ENCODE measurements around the gene SPG11.
A peak's percentile ranks its signal among the peaks of the same experiment; 100 is the strongest.

SPG11 gene

DNA sequence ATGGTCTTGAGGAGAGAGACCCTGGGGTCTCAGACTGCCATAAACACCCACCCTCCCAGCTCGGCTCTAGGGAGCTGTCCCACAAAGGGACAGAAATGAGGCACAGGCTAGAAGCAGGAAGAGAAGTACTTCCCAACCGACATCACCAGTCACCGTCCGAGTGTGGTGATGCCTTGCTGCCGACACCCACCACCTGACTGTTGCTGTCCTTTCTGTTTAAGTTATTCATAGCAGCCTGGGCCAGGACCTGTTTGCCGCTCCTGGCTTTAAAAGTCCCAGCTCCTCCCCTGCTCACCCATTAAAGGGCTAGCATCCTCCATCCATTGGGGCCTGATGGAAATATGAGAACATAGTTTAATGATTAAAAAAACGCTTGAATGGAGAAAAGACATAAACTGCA, 13.2 kb upstream of the SPG11 start:
- no peak for DNase-seq (ENCODE audit: low spot score)
- H2BK15ac ChIP-seq (ENCODE audit: low read length) = no peak overlapping the region
- H3K18ac ChIP-seq (ENCODE audit: low read length) = no peak overlapping the region
- no peak overlapping the region for H3K4me3 ChIP-seq (ENCODE audit: low read length in 2 of 2)
- peaks cover 0 to 2% of the 10 kb centered on the region in 2 donors for H3K9me3 ChIP-seq (replicated peaks in 1 of 2; ENCODE audit: control insufficient read depth in 2 of 2, insufficient read depth in 1 of 2, low read depth in 1 of 2, low read length in 2 of 2)
- H3K27me3 ChIP-seq (ENCODE audit: control insufficient read depth in 3 of 3, insufficient read depth in 3 of 3, low read depth in 1 of 3, low read length in 3 of 3) = peaks cover 0 to 38% (median 0%) of the 10 kb centered on the region in 3 experiments
- H3K36me3 ChIP-seq (replicated peaks in 1 of 2; ENCODE audit: control insufficient read depth in 2 of 2, insufficient read depth in 2 of 2, low read length in 2 of 2) = no peaks in the 10 kb centered on the region
- no CpG with 5 or more reads among the region's 7 CpGs for whole genome bisulfite sequencing, 2 donors (ENCODE audit: extremely low coverage in 2 of 2, insufficient read length in 2 of 2, insufficient replicate concordance in 1 of 2)
- H3K23ac ChIP-seq (ENCODE audit: low read depth, low read length, poor library complexity) = no peak overlapping the region
- H2AK5ac ChIP-seq (ENCODE audit: low read depth, low read length) = no peak overlapping the region
- no peak overlapping the region for H2BK5ac ChIP-seq (ENCODE audit: low read length)
- H2BK120ac ChIP-seq (ENCODE audit: low read depth, low read length) = peak overlapping the region; percentile 10
- H2BK12ac ChIP-seq (ENCODE audit: low read length) = no peak overlapping the region
- H4K8ac ChIP-seq (ENCODE audit: low read depth, low read length) = no peak overlapping the region
- no peak overlapping the region for H3K27ac ChIP-seq (replicated peaks; ENCODE audit: low read length)
- no peak overlapping the region for H2AFZ ChIP-seq (ENCODE audit: low read length)
- no peak overlapping the region for H3K4ac ChIP-seq (ENCODE audit: low read length)
- no peak overlapping the region for H3K14ac ChIP-seq (ENCODE audit: low read length)
- no peak overlapping the region for H3K9ac ChIP-seq (ENCODE audit: low read depth, low read length, poor library complexity)
- no peak overlapping the region for H3K4me2 ChIP-seq (ENCODE audit: insufficient read depth, low read length, poor library complexity, severe bottlenecking)
- no peak overlapping the region for H4K91ac ChIP-seq (ENCODE audit: low read depth, low read length, poor library complexity)
- H3K79me1 ChIP-seq (ENCODE audit: low read depth, low read length) = no peaks in the 10 kb centered on the region
- H3K4me1 ChIP-seq (ENCODE audit: control insufficient read depth in 2 of 2, insufficient read depth in 1 of 2, low read depth in 1 of 2, low read length in 2 of 2) = peaks cover 0 to 1% of the 10 kb centered on the region in 2 donors

DNA sequence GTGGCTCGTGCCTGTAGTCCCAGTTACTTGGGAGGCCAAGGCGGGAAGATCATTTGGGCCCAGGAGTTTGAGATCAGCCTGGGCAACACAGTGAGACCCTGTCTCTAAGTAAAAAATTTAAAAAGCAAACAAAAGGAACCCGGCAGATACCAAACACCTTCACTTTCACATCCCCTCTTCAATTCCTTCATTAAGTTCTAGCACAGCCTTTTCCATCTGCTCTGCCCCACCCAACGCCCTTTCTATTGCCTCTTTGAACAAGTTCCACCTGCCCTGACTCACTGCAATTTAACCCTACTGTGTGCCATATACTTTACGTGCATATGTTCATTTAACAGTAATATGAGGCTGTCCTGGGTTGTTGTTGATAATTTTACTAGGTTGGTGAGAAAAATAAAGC, 12.4 kb upstream of the SPG11 start:
- H2AK5ac ChIP-seq (ENCODE audit: low read depth, low read length) = no peak overlapping the region
- no peak overlapping the region for H3K9ac ChIP-seq (ENCODE audit: low read depth, low read length, poor library complexity)
- no peak overlapping the region for H3K27ac ChIP-seq (replicated peaks; ENCODE audit: low read length)
- H3K4me3 ChIP-seq (ENCODE audit: low read length in 2 of 2) = no peak overlapping the region
- H3K4ac ChIP-seq (ENCODE audit: low read length) = no peak overlapping the region
- H4K8ac ChIP-seq (ENCODE audit: low read depth, low read length) = no peak overlapping the region
- H3K4me2 ChIP-seq (ENCODE audit: insufficient read depth, low read length, poor library complexity, severe bottlenecking) = no peak overlapping the region
- H2BK12ac ChIP-seq (ENCODE audit: low read length) = no peak overlapping the region
- H2BK15ac ChIP-seq (ENCODE audit: low read length) = no peak overlapping the region
- no CpG with 5 or more reads among the region's 5 CpGs for WGBS, 2 donors (ENCODE audit: extremely low coverage in 2 of 2, insufficient read length in 2 of 2, insufficient replicate concordance in 1 of 2)
- no peak overlapping the region for H2BK5ac ChIP-seq (ENCODE audit: low read length)
- no peaks in the 10 kb centered on the region for H3K36me3 ChIP-seq (replicated peaks in 1 of 2; ENCODE audit: control insufficient read depth in 2 of 2, insufficient read depth in 2 of 2, low read length in 2 of 2)
- H3K4me1 ChIP-seq (ENCODE audit: control insufficient read depth in 2 of 2, insufficient read depth in 1 of 2, low read depth in 1 of 2, low read length in 2 of 2) = peaks cover 0 to 1% of the 10 kb centered on the region in 2 donors
- no peak overlapping the region for H2BK120ac ChIP-seq (ENCODE audit: low read depth, low read length)
- no peak overlapping the region for H3K23ac ChIP-seq (ENCODE audit: low read depth, low read length, poor library complexity)
- no peak for DNase-seq (ENCODE audit: low spot score)
- H3K27me3 ChIP-seq (ENCODE audit: control insufficient read depth in 3 of 3, insufficient read depth in 3 of 3, low read depth in 1 of 3, low read length in 3 of 3) = peaks cover 0 to 31% (median 0%) of the 10 kb centered on the region in 3 experiments
- no peak overlapping the region for H3K18ac ChIP-seq (ENCODE audit: low read length)
- H3K14ac ChIP-seq (ENCODE audit: low read length) = no peak overlapping the region
- H3K9me3 ChIP-seq (replicated peaks in 1 of 2; ENCODE audit: control insufficient read depth in 2 of 2, insufficient read depth in 1 of 2, low read depth in 1 of 2, low read length in 2 of 2) = peaks cover 0 to 2% of the 10 kb centered on the region in 2 donors
- no peak overlapping the region for H2AFZ ChIP-seq (ENCODE audit: low read length)
- no peak overlapping the region for H4K91ac ChIP-seq (ENCODE audit: low read depth, low read length, poor library complexity)
- no peaks in the 10 kb centered on the region for H3K79me1 ChIP-seq (ENCODE audit: low read depth, low read length)

DNA sequence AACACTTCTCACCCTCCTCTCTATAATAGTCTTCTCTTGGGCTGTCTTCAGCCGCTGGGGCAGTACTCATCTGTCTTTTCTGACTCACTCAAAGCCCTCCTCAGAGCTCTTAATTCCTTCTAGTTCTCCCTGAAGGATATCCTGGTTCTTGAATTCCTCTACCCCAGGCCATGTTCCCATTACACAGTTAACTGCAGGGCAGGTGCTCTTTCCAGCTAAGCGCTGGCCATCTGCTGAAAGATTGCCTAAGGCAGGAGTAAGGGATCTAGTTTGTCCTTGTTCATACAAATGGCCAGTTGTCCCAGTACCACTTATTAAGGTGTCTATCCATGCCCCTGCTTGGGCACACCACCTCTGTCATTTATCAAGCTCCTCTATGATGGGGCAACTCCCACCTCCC, 10.2 kb upstream of the SPG11 start:
- Histone ChIP-seq H3K4me3 (ENCODE audit: low read length in 2 of 2) (no peak overlapping the region), H3K14ac (ENCODE audit: low read length) (no peak overlapping the region), H3K4me2 (ENCODE audit: insufficient read depth, low read length, poor library complexity, severe bottlenecking) (no peak overlapping the region), H3K23ac (ENCODE audit: low read depth, low read length, poor library complexity) (no peak overlapping the region), H3K36me3 (replicated peaks in 1 of 2; ENCODE audit: control insufficient read depth in 2 of 2, insufficient read depth in 2 of 2, low read length in 2 of 2) (no peaks in the 10 kb centered on the region), H3K9ac (ENCODE audit: low read depth, low read length, poor library complexity) (no peak overlapping the region), H2BK5ac (ENCODE audit: low read length) (no peak overlapping the region), H3K9me3 (replicated peaks in 1 of 2; ENCODE audit: control insufficient read depth in 2 of 2, insufficient read depth in 1 of 2, low read depth in 1 of 2, low read length in 2 of 2) (peaks cover 0 to 2% of the 10 kb centered on the region in 2 donors), H3K4me1 (ENCODE audit: control insufficient read depth in 2 of 2, insufficient read depth in 1 of 2, low read depth in 1 of 2, low read length in 2 of 2) (no peaks in the 10 kb centered on the region), H3K79me1 (ENCODE audit: low read depth, low read length) (no peaks in the 10 kb centered on the region), H4K91ac (ENCODE audit: low read depth, low read length, poor library complexity) (no peak overlapping the region), H3K18ac (ENCODE audit: low read length) (peak overlapping the region; percentile 13), H2BK12ac (ENCODE audit: low read length) (no peak overlapping the region), H3K27me3 (ENCODE audit: control insufficient read depth in 3 of 3, insufficient read depth in 3 of 3, low read depth in 1 of 3, low read length in 3 of 3) (peaks cover 0 to 40% (median 0%) of the 10 kb centered on the region in 3 experiments), H3K27ac (replicated peaks; ENCODE audit: low read length) (no peak overlapping the region), H2BK15ac (ENCODE audit: low read length) (no peak overlapping the region), H2AK5ac (ENCODE audit: low read depth, low read length) (no peak overlapping the region), H4K8ac (ENCODE audit: low read depth, low read length) (no peak overlapping the region), H2AFZ (ENCODE audit: low read length) (no peak overlapping the region), H2BK120ac (ENCODE audit: low read depth, low read length) (no peak overlapping the region), H3K4ac (ENCODE audit: low read length) (no peak overlapping the region)
- no CpG with 5 or more reads among the region's 2 CpGs for WGBS, 2 donors (ENCODE audit: extremely low coverage in 2 of 2, insufficient read length in 2 of 2, insufficient replicate concordance in 1 of 2)
- no peak for DNase-seq (ENCODE audit: low spot score)

DNA sequence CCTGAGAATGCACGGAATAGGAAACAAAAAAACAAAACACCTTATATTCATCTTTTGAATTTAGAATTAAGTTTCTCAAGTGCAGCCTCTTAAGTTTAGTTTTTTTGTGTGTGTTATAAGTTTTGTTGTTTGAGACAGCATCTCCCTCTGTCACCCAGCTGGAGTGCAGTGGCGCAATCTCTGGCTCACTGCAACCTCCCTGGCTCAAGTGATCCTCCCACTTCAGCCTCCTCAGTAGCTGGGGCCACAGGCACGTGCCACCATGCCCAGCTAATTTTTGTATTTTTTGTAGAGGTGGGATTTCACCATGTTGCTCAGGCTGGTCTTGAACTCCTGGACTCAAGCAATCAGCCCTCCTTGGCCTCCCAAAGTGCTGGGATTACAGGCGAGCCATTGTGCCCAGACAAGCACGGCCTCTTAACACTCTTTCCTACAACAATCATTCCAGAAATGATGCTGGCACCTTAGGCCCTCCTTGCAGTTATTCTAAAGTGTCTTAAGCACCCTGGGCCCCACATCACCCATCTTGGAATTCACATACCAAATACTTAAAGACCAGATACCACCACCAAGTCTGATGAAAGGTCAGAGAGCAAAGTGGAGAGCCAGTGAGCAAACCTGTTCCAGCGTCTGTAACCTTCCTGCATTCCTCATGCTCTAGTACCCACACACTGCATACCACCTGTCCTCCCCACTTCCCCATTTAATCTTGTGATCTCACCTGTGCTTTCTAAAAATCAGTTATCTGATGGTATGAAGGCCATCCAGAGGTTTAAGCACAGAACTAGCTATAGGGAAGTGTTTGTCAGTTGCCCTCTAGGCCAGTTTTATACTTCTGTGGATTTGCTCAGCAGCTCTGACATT, 6.9 kb upstream of the SPG11 start:
- H3K27ac ChIP-seq (replicated peaks; ENCODE audit: low read length) = no peak overlapping the region

More for the DNA sequence above, 6.9 kb upstream of the SPG11 start:
- no peak overlapping the region for H2BK15ac ChIP-seq (ENCODE audit: low read length)
- no CpG with 5 or more reads among the region's 6 CpGs for WGBS, 2 donors (ENCODE audit: extremely low coverage in 2 of 2, insufficient read length in 2 of 2, insufficient replicate concordance in 1 of 2)
- no peak overlapping the region for H4K8ac ChIP-seq (ENCODE audit: low read depth, low read length)
- peaks cover 0 to 2% of the 10 kb centered on the region in 2 donors for H3K9me3 ChIP-seq (replicated peaks in 1 of 2; ENCODE audit: control insufficient read depth in 2 of 2, insufficient read depth in 1 of 2, low read depth in 1 of 2, low read length in 2 of 2)
- H3K14ac ChIP-seq (ENCODE audit: low read length) = no peak overlapping the region
- no peak overlapping the region for H2BK120ac ChIP-seq (ENCODE audit: low read depth, low read length)
- no peak overlapping the region for H4K91ac ChIP-seq (ENCODE audit: low read depth, low read length, poor library complexity)
- H3K4me1 ChIP-seq (ENCODE audit: control insufficient read depth in 2 of 2, insufficient read depth in 1 of 2, low read depth in 1 of 2, low read length in 2 of 2) = no peaks in the 10 kb centered on the region
- H3K23ac ChIP-seq (ENCODE audit: low read depth, low read length, poor library complexity) = no peak overlapping the region
- H3K18ac ChIP-seq (ENCODE audit: low read length) = no peak overlapping the region
- peaks cover 0 to 30% (median 0%) of the 10 kb centered on the region in 3 experiments for H3K27me3 ChIP-seq (ENCODE audit: control insufficient read depth in 3 of 3, insufficient read depth in 3 of 3, low read depth in 1 of 3, low read length in 3 of 3)
- no peak overlapping the region for H2BK12ac ChIP-seq (ENCODE audit: low read length)
- no peak overlapping the region for H2BK5ac ChIP-seq (ENCODE audit: low read length)
- no peak overlapping the region for H3K4ac ChIP-seq (ENCODE audit: low read length)
- H3K9ac ChIP-seq (ENCODE audit: low read depth, low read length, poor library complexity) = no peak overlapping the region
- no peak overlapping the region for H3K4me2 ChIP-seq (ENCODE audit: insufficient read depth, low read length, poor library complexity, severe bottlenecking)
- no peak for DNase-seq (ENCODE audit: low spot score)
- no peak overlapping the region for H2AK5ac ChIP-seq (ENCODE audit: low read depth, low read length)
- H3K79me1 ChIP-seq (ENCODE audit: low read depth, low read length) = no peaks in the 10 kb centered on the region
- H3K4me3 ChIP-seq (ENCODE audit: low read length in 2 of 2) = no peak overlapping the region
- no peak overlapping the region for H2AFZ ChIP-seq (ENCODE audit: low read length)
- no peaks in the 10 kb centered on the region for H3K36me3 ChIP-seq (replicated peaks in 1 of 2; ENCODE audit: control insufficient read depth in 2 of 2, insufficient read depth in 2 of 2, low read length in 2 of 2)
